PFSK-1 (cell line): ENCODE data around the gene FAM110A.

Source experiments
- FOXP2 ChIP-seq: optimal IDR thresholded peaks from 2 replicates; pipeline ENCODE3; 2011; ENCODE audit warnings: borderline replicate concordance, control low read depth, inconsistent platforms; ENCODE audit not compliant: insufficient read depth; ENCODE audit errors: extremely low read length, extremely low read depth
- POLR2AphosphoS5 ChIP-seq: IDR thresholded peaks from 2 replicates; pipeline ENCODE4 v1.6.1; 2012; ENCODE audit warnings: low read depth, mild to moderate bottlenecking, control low read depth, low read length, moderate library complexity
- SIN3A ChIP-seq: IDR thresholded peaks from 2 replicates; pipeline ENCODE4 v1.6.1; 2012; ENCODE audit warnings: mild to moderate bottlenecking, low read length, moderate library complexity, borderline replicate concordance; ENCODE audit not compliant: insufficient read depth
- TAF1 ChIP-seq: IDR thresholded peaks from 2 replicates; pipeline ENCODE4 v1.6.1; 2012; ENCODE audit warnings: low read length, control low read depth, borderline replicate concordance; ENCODE audit not compliant: insufficient read depth
- TF ChIP-seq, protein P1 (sequence below), 2 experiments: IDR thresholded peaks; 2 replicates each; pipeline versions ENCODE4 v1.6.1 to v1.8.0; 2011 to 2012; ENCODE audit warnings: low read depth in 2 of 2, low read length in 2 of 2, control low read depth in 1 of 2, inconsistent platforms in 1 of 2, mild to moderate bottlenecking in 1 of 2, moderate library complexity in 1 of 2; ENCODE audit not compliant: insufficient read depth in 1 of 2

Gene FAM110A

GRCh38 chr20:889932-890463, 56.5 kb downstream of the FAM110A start:
- TF ChIP-seq SIN3A (no peak), POLR2AphosphoS5 (no peak), TAF1 (no peak), FOXP2 (no peak)
- TF ChIP-seq, protein P1, sequence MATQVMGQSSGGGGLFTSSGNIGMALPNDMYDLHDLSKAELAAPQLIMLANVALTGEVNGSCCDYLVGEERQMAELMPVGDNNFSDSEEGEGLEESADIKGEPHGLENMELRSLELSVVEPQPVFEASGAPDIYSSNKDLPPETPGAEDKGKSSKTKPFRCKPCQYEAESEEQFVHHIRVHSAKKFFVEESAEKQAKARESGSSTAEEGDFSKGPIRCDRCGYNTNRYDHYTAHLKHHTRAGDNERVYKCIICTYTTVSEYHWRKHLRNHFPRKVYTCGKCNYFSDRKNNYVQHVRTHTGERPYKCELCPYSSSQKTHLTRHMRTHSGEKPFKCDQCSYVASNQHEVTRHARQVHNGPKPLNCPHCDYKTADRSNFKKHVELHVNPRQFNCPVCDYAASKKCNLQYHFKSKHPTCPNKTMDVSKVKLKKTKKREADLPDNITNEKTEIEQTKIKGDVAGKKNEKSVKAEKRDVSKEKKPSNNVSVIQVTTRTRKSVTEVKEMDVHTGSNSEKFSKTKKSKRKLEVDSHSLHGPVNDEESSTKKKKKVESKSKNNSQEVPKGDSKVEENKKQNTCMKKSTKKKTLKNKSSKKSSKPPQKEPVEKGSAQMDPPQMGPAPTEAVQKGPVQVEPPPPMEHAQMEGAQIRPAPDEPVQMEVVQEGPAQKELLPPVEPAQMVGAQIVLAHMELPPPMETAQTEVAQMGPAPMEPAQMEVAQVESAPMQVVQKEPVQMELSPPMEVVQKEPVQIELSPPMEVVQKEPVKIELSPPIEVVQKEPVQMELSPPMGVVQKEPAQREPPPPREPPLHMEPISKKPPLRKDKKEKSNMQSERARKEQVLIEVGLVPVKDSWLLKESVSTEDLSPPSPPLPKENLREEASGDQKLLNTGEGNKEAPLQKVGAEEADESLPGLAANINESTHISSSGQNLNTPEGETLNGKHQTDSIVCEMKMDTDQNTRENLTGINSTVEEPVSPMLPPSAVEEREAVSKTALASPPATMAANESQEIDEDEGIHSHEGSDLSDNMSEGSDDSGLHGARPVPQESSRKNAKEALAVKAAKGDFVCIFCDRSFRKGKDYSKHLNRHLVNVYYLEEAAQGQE (IDR thresholded peaks at IDR 0.05; ENCODE audit: insufficient read depth in 1 of 2, low read depth in 2 of 2, low read length in 2 of 2): no peak

DNA sequence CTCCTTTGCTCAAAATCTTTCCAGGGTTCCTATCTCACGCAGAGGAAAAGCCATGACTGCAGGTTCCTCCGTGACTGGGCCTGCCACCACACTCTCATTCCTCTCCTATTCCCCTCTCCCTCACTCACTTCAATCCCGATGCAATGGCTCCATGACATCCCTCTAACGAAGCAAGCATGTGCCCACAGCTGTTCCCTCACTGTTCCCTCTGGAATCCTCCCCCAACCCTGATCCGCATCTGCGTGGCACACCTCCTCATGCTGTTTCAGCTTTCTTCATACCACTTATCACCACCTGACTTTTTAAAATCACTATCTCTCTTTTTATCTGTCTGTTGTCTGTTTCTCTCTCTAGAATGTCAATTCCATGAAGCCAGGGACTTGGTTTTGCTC, 57.1 kb downstream of the FAM110A start:
- TF ChIP-seq, protein P1 (IDR thresholded peaks at IDR 0.05; ENCODE audit: insufficient read depth in 1 of 2, low read depth in 2 of 2, low read length in 2 of 2): no peak
- TF ChIP-seq SIN3A (no peak), TAF1 (no peak)

- TF ChIP-seq FOXP2: no peak
- TF ChIP-seq TAF1: no peak
- TF ChIP-seq, protein P1 (IDR thresholded peaks at IDR 0.05; ENCODE audit: insufficient read depth in 1 of 2, low read depth in 2 of 2, low read length in 2 of 2): no peak
Measured at GRCh38 chr20:891058-891705, 57.7 kb downstream of the FAM110A start.

DNA sequence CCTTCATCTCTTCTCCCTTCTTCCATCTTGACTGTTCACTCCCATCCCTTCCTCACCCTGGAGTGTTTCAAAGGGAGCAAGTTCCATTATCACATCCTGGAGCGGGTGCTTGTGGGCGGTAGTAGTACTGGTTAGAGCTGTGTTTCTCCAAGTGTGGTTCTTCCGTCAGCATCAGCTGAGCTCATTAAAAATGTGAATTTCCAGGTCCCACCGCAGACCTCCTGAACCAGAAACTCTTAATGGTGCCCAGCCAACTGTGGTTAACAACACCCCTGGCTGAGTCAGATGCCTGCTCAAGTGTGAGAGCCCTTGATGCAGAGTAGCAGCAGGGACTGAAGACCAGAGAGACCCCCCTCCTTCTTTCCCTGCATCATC, 58.2 kb downstream of the FAM110A start:
- no peak for TF ChIP-seq SIN3A
- TF ChIP-seq, protein P1 (IDR thresholded peaks at IDR 0.05; ENCODE audit: insufficient read depth in 1 of 2, low read depth in 2 of 2, low read length in 2 of 2): no peak
- TF ChIP-seq FOXP2: no peak
- TF ChIP-seq POLR2AphosphoS5: no peak
- no peak for TF ChIP-seq TAF1
